Measurements from ENCODE around the gene RIMBP2.

GRCh38 chr12:130357241-130357640 is 358.9 kb downstream of the RIMBP2 start:
- TF ChIP-seq FOXP2 (optimal IDR thresholded peaks at IDR 0.05; ENCODE audit: borderline replicate concordance, extremely low read depth, extremely low read length, insufficient read depth), result no peak
- no peak for TF ChIP-seq REST (IDR thresholded peaks at IDR 0.05; ENCODE audit: insufficient read depth in 1 of 2, low read depth in 2 of 2, low read length in 2 of 2)
- no peak for TF ChIP-seq TAF1 (IDR thresholded peaks at IDR 0.05; ENCODE audit: borderline replicate concordance, insufficient read depth, low read length)

Data from PFSK-1 (cell line).